IMR-90 (cell line): ENCODE results near the gene GLO1. TPM values are rescaled to one million over a fixed set of nuclear protein-coding genes. Genes with fewer than 3 reads are reported as not detected.

ENCODE experiments used
- ATAC-seq: fragments of 200-7000 bp; cut with Tn5 transposase; 2 replicates; pipeline ENCODE4 v1.9.1; 2020; ENCODE audit warnings: low read depth, mild to moderate bottlenecking, moderate library complexity
- BruUV-seq: library from RNA; stranded (reverse); fragments of 400-500 nt; replicated peaks from 2 replicates; lab custom pipeline; 2021; lab: Mats Ljungman, UMichigan
- CTCF ChIA-PET: fragments of 300-600 bp; formaldehyde crosslinking; extraction: SDS; loops from one replicate; lab custom pipeline; 2021; ENCODE audit warnings: antibody characterized with exemption; lab: Yijun Ruan, JAX
- POLR2A ChIA-PET: fragments of 300-600 bp; sonication (Branson Sonifier 250); formaldehyde crosslinking; loops from one replicate; lab custom pipeline; 2022; ENCODE audit warnings: antibody characterized with exemption; ENCODE audit not compliant: unreplicated experiment; lab: Charles Lee
- DNase-seq: peaks from one replicate; pipeline ENCODE4 v3.0.0; 2013
- H2AFZ ChIP-seq: replicated peaks from 2 replicates; pipeline ENCODE3; 2013; ENCODE audit warnings: low read length, mild to moderate bottlenecking; ENCODE audit not compliant: poor library complexity
- H2AK5ac ChIP-seq: 2 replicates; pipeline ENCODE4 v1.6.1; 2013; ENCODE audit warnings: low read depth, low read length, inconsistent platforms
- H2AK9ac ChIP-seq: replicated peaks from 2 replicates; pipeline ENCODE3; 2013; ENCODE audit warnings: mild to moderate bottlenecking, low read depth, low read length, moderate library complexity; ENCODE audit not compliant: poor library complexity
- H2BK120ac ChIP-seq: 2 replicates; pipeline ENCODE4 v1.6.1; 2013; ENCODE audit warnings: low read depth, low read length, inconsistent platforms
- H2BK15ac ChIP-seq: 3 replicates; pipeline ENCODE4 v1.6.1; 2013; ENCODE audit warnings: low read depth, low read length, inconsistent platforms
- H2BK20ac ChIP-seq: 2 replicates; pipeline ENCODE4 v1.6.1; 2013; ENCODE audit warnings: low read depth, mild to moderate bottlenecking, inconsistent platforms, low read length, moderate library complexity
- H2BK5ac ChIP-seq: 2 replicates; pipeline ENCODE4 v1.6.1; 2013; ENCODE audit warnings: mild to moderate bottlenecking, low read depth, low read length, inconsistent platforms; ENCODE audit not compliant: poor library complexity, severe bottlenecking
- H3K14ac ChIP-seq: replicated peaks from 2 replicates; pipeline ENCODE4 v1.6.1; 2013; ENCODE audit warnings: low read depth, low read length, inconsistent platforms
- H3K18ac ChIP-seq: 2 replicates; pipeline ENCODE4 v1.6.1; 2013; ENCODE audit warnings: low read depth, low read length, control low read depth
- H3K23ac ChIP-seq: 2 replicates; pipeline ENCODE4 v1.6.1; 2013; ENCODE audit warnings: low read depth, low read length, inconsistent platforms
- H3K27ac ChIP-seq: 2 replicates; pipeline ENCODE4 v1.5.1; 2013; ENCODE audit warnings: mild to moderate bottlenecking, control low read depth, low read length; ENCODE audit not compliant: insufficient read depth
- H3K27me3 ChIP-seq: 2 replicates; pipeline ENCODE4 v1.6.1; 2013; ENCODE audit warnings: low read length; ENCODE audit not compliant: control insufficient read depth, insufficient read depth
- H3K36me3 ChIP-seq: 2 replicates; pipeline ENCODE4 v1.6.1; 2013; ENCODE audit warnings: low read length, mixed read lengths; ENCODE audit not compliant: control insufficient read depth, insufficient read depth
- H3K4ac ChIP-seq: 2 replicates; pipeline ENCODE4 v1.6.1; 2013; ENCODE audit warnings: low read depth, low read length, inconsistent platforms
- H3K4me1 ChIP-seq: 2 replicates; pipeline ENCODE4 v1.6.1; 2013; ENCODE audit warnings: low read length, mixed read lengths; ENCODE audit not compliant: control insufficient read depth, insufficient read depth
- H3K4me2 ChIP-seq: 2 replicates; pipeline ENCODE4 v1.6.1; 2013; ENCODE audit warnings: low read depth, mild to moderate bottlenecking, control low read depth, low read length, moderate library complexity
- H3K4me3 ChIP-seq: 2 replicates; pipeline ENCODE4 v1.5.1; 2013; ENCODE audit warnings: low read depth, mild to moderate bottlenecking, control low read depth, low read length, moderate library complexity; ENCODE audit not compliant: insufficient read depth
- H3K56ac ChIP-seq: 2 replicates; pipeline ENCODE4 v1.6.1; 2013; ENCODE audit warnings: low read length, inconsistent platforms; ENCODE audit not compliant: insufficient read depth; ENCODE audit errors: extremely low read depth
- H3K79me1 ChIP-seq, 2 experiments: 2 replicates each; pipeline ENCODE4 v1.6.1; 2013; ENCODE audit warnings: low read length in 2 of 2, inconsistent platforms in 1 of 2, low read depth in 1 of 2
- H3K9ac ChIP-seq: 2 replicates; pipeline ENCODE4 v1.6.1; 2013; ENCODE audit warnings: low read depth, low read length, control low read depth
- H3K9me1 ChIP-seq: 2 replicates; pipeline ENCODE4 v1.6.1; 2013; ENCODE audit warnings: low read length, inconsistent platforms; ENCODE audit not compliant: insufficient read depth
- H3K9me3 ChIP-seq: 2 replicates; pipeline ENCODE4 v1.6.1; 2013; ENCODE audit warnings: low read length; ENCODE audit not compliant: control insufficient read depth, insufficient read depth
- H4K20me1 ChIP-seq: 2 replicates; pipeline ENCODE4 v1.6.1; 2013; ENCODE audit warnings: low read length, inconsistent platforms; ENCODE audit not compliant: insufficient read depth
- H4K5ac ChIP-seq: 2 replicates; pipeline ENCODE4 v1.6.1; 2013; ENCODE audit warnings: mild to moderate bottlenecking, low read depth, low read length, control low read depth
- H4K8ac ChIP-seq, 2 experiments: 2 replicates each; pipeline ENCODE4 v1.6.1; 2013; ENCODE audit warnings: low read depth in 2 of 2, low read length in 2 of 2, control low read depth in 1 of 2, inconsistent platforms in 1 of 2
- H4K91ac ChIP-seq: 2 replicates; pipeline ENCODE4 v1.6.1; 2013; ENCODE audit warnings: low read depth, low read length, inconsistent platforms; ENCODE audit not compliant: insufficient read depth
- BHLHE40 ChIP-seq: fragments of 150-350 bp; IDR thresholded peaks from 2 replicates; pipeline ENCODE4 v1.6.1; 2016; ENCODE audit warnings: mild to moderate bottlenecking, low read depth, low read length
- CEBPB ChIP-seq: IDR thresholded peaks from 2 replicates; pipeline ENCODE4 v1.6.1; 2012; ENCODE audit warnings: low read depth, low read length, improper control_type of control experiment
- CHD1 ChIP-seq: IDR thresholded peaks from 2 replicates; pipeline ENCODE4 v1.6.1; 2012; ENCODE audit warnings: low read depth, low read length, improper control_type of control experiment
- CTCF ChIP-seq: conservative IDR thresholded peaks from 2 replicates; pipeline ENCODE4 v1.5.1; 2012; ENCODE audit warnings: mild to moderate bottlenecking, low read depth, low read length, improper control_type of control experiment
- ELK1 ChIP-seq: fragments of 150-350 bp; IDR thresholded peaks from 2 replicates; pipeline ENCODE4 v1.6.1; 2016; ENCODE audit warnings: low read depth, mild to moderate bottlenecking, low read length, moderate library complexity, borderline replicate concordance
- FOS ChIP-seq: fragments of 150-350 bp; IDR thresholded peaks from 2 replicates; pipeline ENCODE4 v1.6.1; 2016; ENCODE audit warnings: low read depth, low read length
- MAFK ChIP-seq: IDR thresholded peaks from 2 replicates; pipeline ENCODE4 v1.6.1; 2012; ENCODE audit warnings: low read depth, low read length, improper control_type of control experiment
- MAZ ChIP-seq: IDR thresholded peaks from 2 replicates; pipeline ENCODE4 v1.6.1; 2012; ENCODE audit warnings: low read depth, mild to moderate bottlenecking, low read length, improper control_type of control experiment, moderate library complexity, borderline replicate concordance
- MXI1 ChIP-seq: IDR thresholded peaks from 2 replicates; pipeline ENCODE4 v1.6.1; 2012; ENCODE audit warnings: low read depth, mild to moderate bottlenecking, low read length, moderate library complexity, borderline replicate concordance
- NFE2L2 ChIP-seq: fragments of 150-350 bp; IDR thresholded peaks from 2 replicates; pipeline ENCODE4 v1.6.1; 2016; ENCODE audit warnings: low read depth, mild to moderate bottlenecking, low read length
- POLR2A ChIP-seq: IDR thresholded peaks from 2 replicates; pipeline ENCODE4 v1.6.1; 2012; ENCODE audit warnings: mild to moderate bottlenecking, low read depth, low read length
- RAD21 ChIP-seq: IDR thresholded peaks from 2 replicates; pipeline ENCODE4 v1.6.1; 2012; ENCODE audit warnings: low read length, improper control_type of control experiment
- RCOR1 ChIP-seq: IDR thresholded peaks from 2 replicates; pipeline ENCODE4 v1.6.1; 2012; ENCODE audit warnings: mild to moderate bottlenecking, low read length, improper control_type of control experiment; ENCODE audit not compliant: insufficient replicate concordance
- RFX5 ChIP-seq: IDR thresholded peaks from 2 replicates; pipeline ENCODE4 v1.8.0; 2012; ENCODE audit warnings: low read depth, mild to moderate bottlenecking, low read length, moderate library complexity
- SMC3 ChIP-seq: fragments of 150-350 bp; IDR thresholded peaks from 2 replicates; pipeline ENCODE4 v1.6.1; 2016; ENCODE audit warnings: low read depth, mild to moderate bottlenecking, antibody characterized with exemption, low read length, moderate library complexity
- USF2 ChIP-seq: fragments of 150-350 bp; IDR thresholded peaks from 2 replicates; pipeline ENCODE4 v1.6.1; 2017; ENCODE audit warnings: mild to moderate bottlenecking, antibody characterized with exemption, low read length, low read depth
- WGBS, 2 experiments: methylation state at CpG; one replicate each; pipeline versions ENCODE4 v1.1.5 to v1.1.7; 2013; ENCODE audit warnings: missing lambda C conversion rate in 2 of 2; ENCODE audit not compliant: insufficient read length in 1 of 2; ENCODE audit errors: extremely low coverage in 2 of 2; 5-methylcytosine and 5-hydroxymethylcytosine counted together
- dilution Hi-C: fragments of 300-500 bp; cut with HindIII; formaldehyde crosslinking; loops from one replicate; pipeline ENCODE4 v1.14.3; 2018; ENCODE audit warnings: low sequenced_read_pairs; ENCODE audit not compliant: unreplicated experiment
- in situ Hi-C: fragments of 300-500 bp; cut with MboI; formaldehyde crosslinking; loops from 3 replicates; pipeline ENCODE4 v1.14.3; 2019; ENCODE audit warnings: low sequenced_read_pairs, inconsistent platforms, mixed read lengths
- intact Hi-C: fragments of 100-400 bp; cut with micrococcal nuclease; formaldehyde crosslinking; loops from 2 replicates; pipeline ENCODE4 v1.10.0; 2022
- polyA plus RNA-seq, 3 experiments: library from polyadenylated mRNA; depleted of rRNA; stranded (reverse); fragments of >200 nt; gene quantifications; 2 replicates each; pipeline ENCODE4 v1.2.3, GENCODE V29; 2012; ENCODE audit warnings: low replicate concordance in 1 of 3
- total RNA-seq: library from RNA; depleted of rRNA; stranded (reverse); fragments of >200 nt; gene quantifications from 2 replicates; pipeline ENCODE4 v1.2.3, GENCODE V29; 2012

The GLO1 gene
- total and polyA plus RNA-seq, 2 of the 4 experiments (the other 2 are of a cell fraction) = 65.1 to 111 TPM

- Histone ChIP-seq H2BK120ac (no peak overlapping the region), H3K27me3 (peaks cover 6% of the 10 kb centered on the region), H3K4ac (no peak overlapping the region), H3K56ac (no peak overlapping the region), H3K9me1 (no peaks in the 10 kb centered on the region), H4K5ac (no peak overlapping the region), H3K9me3 (no peaks in the 10 kb centered on the region), H2BK5ac (no peak overlapping the region), H2BK15ac (no peak overlapping the region), H4K8ac (no peak overlapping the region), H3K4me2 (no peak overlapping the region), H3K79me1 (peaks cover 9 to 10% of the 10 kb centered on the region in 2 experiments), H3K9ac (no peak overlapping the region), H3K14ac (no peak overlapping the region), H4K20me1 (no peaks in the 10 kb centered on the region), H3K27ac (no peak overlapping the region), H3K36me3 (no peaks in the 10 kb centered on the region), H2AK9ac (no peak overlapping the region), H2AFZ (no peak overlapping the region), H2BK20ac (no peak overlapping the region), H3K4me1 (no peaks in the 10 kb centered on the region), H4K91ac (no peak overlapping the region), H3K4me3 (no peak overlapping the region), H3K23ac (no peak overlapping the region), H2AK5ac (no peak overlapping the region), H3K18ac (no peak overlapping the region)
- ChIA-PET POLR2A (no interaction called here), CTCF (no interaction called here)
- DNase-seq (no peak), ATAC-seq (no peak)
- intact Hi-C loops = no loop called here
- dilution Hi-C loops = no loop called here
- TF ChIP-seq MXI1 (no peak), POLR2A (no peak), MAFK (no peak), RFX5 (no peak), FOS (no peak), RCOR1 (no peak), ELK1 (no peak), RAD21 (no peak), BHLHE40 (no peak), CHD1 (no peak), USF2 (no peak), MAZ (no peak), NFE2L2 (no peak), CTCF (no peak), CEBPB (no peak), SMC3 (no peak)
- no CpG with 5 or more reads among the region's 2 CpGs for WGBS, 2 experiments
- no TSS peak for BruUV-seq
- in situ Hi-C loops = no loop called here
Observed at GRCh38 chr6:38705924-38706323, 3.0 kb upstream of the GLO1 start.
